Left ventricle myocardium inferior (tissue), 1 donor: Measurements from ENCODE around the gene KLC1. TPM values are rescaled to one million over a fixed set of nuclear protein-coding genes. Genes with fewer than 3 reads are reported as not detected.

Experiments used
- DNase-seq: peaks from one replicate; pipeline ENCODE4 v3.0.0-alpha.2; 2020
- H3K27ac ChIP-seq: fragments of 200-600 bp; replicated peaks from 2 replicates; pipeline ENCODE4 v1.8.0; 2021
- H3K27me3 ChIP-seq: fragments of 200-600 bp; 2 replicates; pipeline ENCODE4 v1.8.0; 2021; ENCODE audit warnings: low read depth
- H3K36me3 ChIP-seq: fragments of 200-600 bp; 2 replicates; pipeline ENCODE4 v1.8.0; 2021
- H3K4me1 ChIP-seq: fragments of 200-600 bp; 2 replicates; pipeline ENCODE4 v1.8.0; 2021
- H3K4me3 ChIP-seq: fragments of 200-600 bp; 2 replicates; pipeline ENCODE4 v1.8.0; 2021; ENCODE audit warnings: mild to moderate bottlenecking, moderate library complexity
- H3K9me3 ChIP-seq: fragments of 200-600 bp; replicated peaks from 2 replicates; pipeline ENCODE4 v1.8.0; 2021
- CTCF ChIP-seq: fragments of 200-600 bp; IDR thresholded peaks from 2 replicates; pipeline ENCODE4 v1.8.0; 2021; ENCODE audit warnings: antibody characterized with exemption, mild to moderate bottlenecking, borderline replicate concordance
- intact Hi-C: fragments of 100-400 bp; cut with micrococcal nuclease; formaldehyde crosslinking; loops from one replicate; pipeline ENCODE4 v1.11.0; 2022
- total RNA-seq: library from RNA; stranded (reverse); fragmentation: NEBNext Ultra II Directional; extraction: Animal tissue kit (Norgen Biotek cat#: 25700); gene quantifications from one replicate; pipeline ENCODE4 v1.2.1, GENCODE V29; 2021
- donor health status: DM: no; HTN: yes; CAD: no; lungs with severe emphysema.

KLC1 gene
- total RNA-seq, 1 donor from 2014 or later, result 137 TPM

GRCh38 chr14:103675957-103676356 lies 46.9 kb downstream of the KLC1 start:
- Histone ChIP-seq H3K9me3 (no peaks in the 10 kb centered on the region), H3K4me3 (no peak overlapping the region), H3K4me1 (peaks cover 39% of the 10 kb centered on the region), H3K27ac (no peak overlapping the region), H3K36me3 (peaks cover 99% of the 10 kb centered on the region), H3K27me3 (no peaks in the 10 kb centered on the region)
- intact Hi-C loops, result no loop called here
- no peak for TF ChIP-seq CTCF
- no peak for DNase-seq

- Histone ChIP-seq H3K27ac (peak overlapping the region; percentile 13), H3K27me3 (no peaks in the 10 kb centered on the region), H3K36me3 (peaks cover 99% of the 10 kb centered on the region), H3K9me3 (no peaks in the 10 kb centered on the region), H3K4me1 (peaks cover 39% of the 10 kb centered on the region), H3K4me3 (no peak overlapping the region)
- intact Hi-C loops, result no loop called here
- DNase-seq, result no peak
- no peak for TF ChIP-seq CTCF
These were observed 48.1 kb downstream of the KLC1 start for GRCh38 chr14:103676881-103677675.

GRCh38 chr14:103679351-103679750 lies 50.3 kb downstream of the KLC1 start:
- TF ChIP-seq CTCF, result peak; percentile 47
- Histone ChIP-seq H3K27ac (peak overlapping the region; percentile 48), H3K36me3 (peaks cover 99% of the 10 kb centered on the region), H3K9me3 (no peaks in the 10 kb centered on the region), H3K27me3 (no peaks in the 10 kb centered on the region), H3K4me3 (no peak overlapping the region), H3K4me1 (peaks cover 52% of the 10 kb centered on the region)
- DNase-seq, result no peak
- intact Hi-C loops, result no loop called here

GRCh38 chr14:103680491-103681231 lies 51.6 kb downstream of the KLC1 start:
- intact Hi-C loops, result no loop called here

GRCh38 chr14:103683139-103683538 lies 54.1 kb downstream of the KLC1 start:
- Histone ChIP-seq H3K9me3 (no peaks in the 10 kb centered on the region), H3K36me3 (peaks cover 90% of the 10 kb centered on the region), H3K27me3 (no peaks in the 10 kb centered on the region), H3K4me3 (no peak overlapping the region), H3K4me1 (peaks cover 69% of the 10 kb centered on the region), H3K27ac (no peak overlapping the region)
- intact Hi-C loops, result no loop called here
- no peak for DNase-seq
- no peak for TF ChIP-seq CTCF

More at GRCh38 chr14:103680491-103681231, 51.6 kb downstream of the KLC1 start:
- Histone ChIP-seq H3K27ac (no peak overlapping the region), H3K9me3 (no peaks in the 10 kb centered on the region), H3K4me1 (peaks cover 65% of the 10 kb centered on the region), H3K27me3 (no peaks in the 10 kb centered on the region), H3K36me3 (peaks cover 98% of the 10 kb centered on the region), H3K4me3 (no peak overlapping the region)
- no peak for TF ChIP-seq CTCF
- no peak for DNase-seq
